HG03457 (cell line): ENCODE data around the gene KIF19.

ENCODE experiments used
- ATAC-seq: cut with Tn5 transposase; IDR thresholded peaks from one replicate; pipeline ENCODE4 v1.9.1; 2021; ENCODE audit warnings: moderate number of reproducible peaks; ENCODE audit not compliant: unreplicated experiment

Gene KIF19

DNA sequence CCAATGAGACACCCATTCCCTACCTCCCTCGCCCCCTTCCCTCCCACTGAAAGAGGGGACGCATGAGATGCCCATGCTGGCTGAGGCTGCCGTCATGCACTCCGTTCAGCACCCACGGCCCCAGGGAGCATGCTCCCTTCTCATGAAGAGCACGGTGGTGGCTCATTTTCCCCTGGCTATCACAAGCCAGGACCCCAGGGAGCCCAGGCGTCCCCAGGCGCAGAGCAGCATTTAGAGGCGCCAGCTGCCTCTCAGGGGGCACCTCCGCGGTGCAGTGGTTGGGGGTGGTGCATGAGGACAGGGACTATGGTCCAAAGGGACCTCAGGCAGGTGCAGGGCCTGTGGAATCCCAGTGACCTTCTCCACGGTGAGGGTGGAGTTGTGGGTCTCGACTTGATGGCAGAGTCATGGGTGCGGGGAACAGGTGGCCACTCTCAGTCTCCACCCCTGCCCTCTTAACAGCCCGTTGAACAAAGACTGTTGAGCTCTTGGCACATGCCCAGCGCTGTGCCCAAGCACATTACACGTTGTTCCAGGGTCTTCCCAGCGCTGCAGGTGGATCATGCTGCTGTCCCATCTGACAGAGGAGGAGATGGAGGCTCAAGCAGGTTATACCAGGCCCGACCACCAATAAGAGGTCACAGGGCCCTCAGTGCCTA is 13.6 kb downstream of the KIF19 start:
- no peak for ATAC-seq

DNA sequence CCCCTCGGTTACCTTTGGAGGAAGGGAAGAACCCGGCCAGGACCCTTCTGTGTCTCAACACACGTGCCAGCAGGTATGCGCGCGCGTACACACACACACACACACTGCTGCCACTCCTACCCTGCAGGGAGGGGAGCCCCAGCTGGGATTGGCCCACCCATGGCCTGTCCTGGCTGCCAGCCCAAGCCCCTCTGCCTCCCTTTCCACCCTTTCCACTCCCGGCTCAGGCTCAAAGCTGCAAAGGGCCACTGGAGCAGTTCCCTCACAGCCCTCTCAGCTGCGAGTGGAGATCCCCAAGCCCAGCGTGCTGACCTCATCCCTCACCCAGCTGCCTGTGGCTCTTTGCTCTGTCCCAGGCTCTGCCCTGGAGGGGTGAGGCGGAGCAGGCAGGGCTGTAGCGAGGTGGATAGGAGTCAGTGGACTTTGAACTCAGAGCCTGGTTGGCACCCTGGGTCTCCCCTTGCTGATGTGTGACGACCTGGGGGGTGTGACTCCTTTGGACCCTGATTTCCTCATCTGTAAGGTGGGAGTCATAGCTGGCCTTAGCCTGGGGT is 14.5 kb downstream of the KIF19 start:
- no peak for ATAC-seq

GRCh38 chr17:74342224-74342623 is 16.2 kb downstream of the KIF19 start:
- ATAC-seq = no peak

DNA sequence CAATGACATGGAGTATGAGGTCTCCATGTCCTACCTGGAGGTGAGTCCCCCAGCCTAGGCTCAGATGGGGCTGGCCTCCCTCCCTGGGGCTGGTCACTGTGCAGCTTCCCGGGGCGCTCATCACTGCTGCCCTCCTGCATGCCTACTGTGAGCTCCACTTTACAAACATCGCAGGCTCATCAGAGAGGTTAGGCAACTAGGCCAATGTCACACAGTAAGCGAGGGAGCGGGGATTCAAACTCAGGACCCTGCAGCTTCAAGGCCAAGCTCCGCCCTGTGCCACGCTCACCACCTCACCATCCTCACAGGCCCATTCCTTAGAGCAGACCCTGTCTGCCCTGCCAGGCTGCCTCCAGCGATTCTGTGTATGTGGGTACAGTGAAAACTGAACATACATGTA is 17.1 kb downstream of the KIF19 start:
- ATAC-seq = no peak

DNA sequence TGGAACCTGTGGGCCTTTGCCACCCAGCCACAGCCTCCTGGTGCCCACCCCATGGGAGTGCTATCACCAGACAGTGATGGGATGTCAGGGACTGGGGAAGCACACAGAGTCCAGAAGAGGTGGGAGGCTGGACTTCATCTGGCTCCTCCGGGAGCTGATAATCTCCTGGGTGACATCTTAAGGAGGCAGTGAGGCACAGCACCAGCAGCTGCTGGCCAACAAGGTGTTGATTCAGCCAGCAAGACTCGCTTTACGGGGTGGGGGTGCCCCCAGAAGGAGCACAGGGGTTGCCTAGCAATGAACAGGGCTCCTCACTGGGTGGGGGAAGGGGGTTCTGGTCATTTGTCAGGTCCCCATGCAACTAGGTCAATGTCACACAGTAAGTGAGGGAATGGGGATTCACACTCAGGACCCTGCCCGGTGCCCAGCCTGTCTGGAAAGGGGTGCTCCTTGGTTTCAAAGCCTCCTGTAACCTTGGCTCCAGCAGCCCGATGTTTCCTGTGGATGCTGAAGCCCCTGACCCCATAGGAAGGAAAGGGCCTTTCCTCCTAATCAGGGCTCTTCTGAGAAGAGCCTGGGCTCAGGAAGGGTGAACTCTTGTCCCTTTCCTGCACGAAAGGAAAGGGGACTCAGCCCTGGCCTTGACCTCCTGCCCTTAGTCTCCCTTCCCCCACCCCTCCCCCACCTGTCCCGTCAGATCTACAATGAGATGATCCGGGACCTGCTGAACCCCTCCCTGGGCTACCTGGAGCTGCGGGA is 17.7 kb downstream of the KIF19 start:
- no peak for ATAC-seq

DNA sequence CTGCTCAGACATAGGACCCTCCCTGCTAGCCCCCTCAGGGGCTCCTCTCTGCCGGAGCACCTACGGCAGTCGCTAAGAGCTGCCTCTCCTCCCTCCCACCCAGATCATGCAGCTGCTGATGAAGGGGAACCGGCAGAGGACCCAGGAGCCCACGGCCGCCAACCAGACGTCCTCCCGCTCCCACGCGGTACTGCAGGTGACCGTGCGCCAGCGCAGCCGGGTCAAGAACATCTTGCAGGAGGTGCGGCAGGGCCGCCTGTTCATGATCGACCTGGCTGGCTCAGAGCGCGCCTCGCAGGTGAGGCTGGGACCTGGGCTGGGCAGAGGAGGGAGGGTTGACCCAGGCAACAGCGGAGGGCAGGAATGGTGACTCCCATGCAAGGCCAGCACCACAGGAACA is 18.6 kb downstream of the KIF19 start:
- no peak for ATAC-seq

- no peak for ATAC-seq
Measured at GRCh38 chr17:74345433-74346241, 19.6 kb downstream of the KIF19 start.

- ATAC-seq = no peak
Measured at GRCh38 chr17:74347646-74348045, 21.6 kb downstream of the KIF19 start.

- no peak for ATAC-seq
Measured at GRCh38 chr17:74349120-74349519, 23.1 kb downstream of the KIF19 start.

DNA sequence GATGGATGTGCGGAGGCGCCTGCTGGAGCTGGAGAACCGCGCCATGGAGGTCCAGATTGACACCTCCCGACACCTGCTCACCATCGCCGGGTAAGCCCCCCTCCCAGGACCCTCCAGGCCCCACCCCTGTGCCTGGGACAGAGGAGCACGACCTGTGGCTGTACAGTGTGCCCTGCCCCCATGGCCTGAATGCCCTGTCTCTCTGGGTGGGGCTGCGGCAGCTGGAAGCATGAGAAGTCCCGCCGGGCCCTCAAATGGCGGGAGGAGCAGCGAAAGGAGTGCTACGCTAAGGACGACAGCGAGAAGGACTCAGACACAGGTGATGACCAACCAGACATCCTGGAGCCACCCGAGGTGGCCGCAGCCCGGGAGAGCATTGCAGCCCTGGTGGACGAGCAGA is 24.5 kb downstream of the KIF19 start:
- no peak for ATAC-seq

DNA sequence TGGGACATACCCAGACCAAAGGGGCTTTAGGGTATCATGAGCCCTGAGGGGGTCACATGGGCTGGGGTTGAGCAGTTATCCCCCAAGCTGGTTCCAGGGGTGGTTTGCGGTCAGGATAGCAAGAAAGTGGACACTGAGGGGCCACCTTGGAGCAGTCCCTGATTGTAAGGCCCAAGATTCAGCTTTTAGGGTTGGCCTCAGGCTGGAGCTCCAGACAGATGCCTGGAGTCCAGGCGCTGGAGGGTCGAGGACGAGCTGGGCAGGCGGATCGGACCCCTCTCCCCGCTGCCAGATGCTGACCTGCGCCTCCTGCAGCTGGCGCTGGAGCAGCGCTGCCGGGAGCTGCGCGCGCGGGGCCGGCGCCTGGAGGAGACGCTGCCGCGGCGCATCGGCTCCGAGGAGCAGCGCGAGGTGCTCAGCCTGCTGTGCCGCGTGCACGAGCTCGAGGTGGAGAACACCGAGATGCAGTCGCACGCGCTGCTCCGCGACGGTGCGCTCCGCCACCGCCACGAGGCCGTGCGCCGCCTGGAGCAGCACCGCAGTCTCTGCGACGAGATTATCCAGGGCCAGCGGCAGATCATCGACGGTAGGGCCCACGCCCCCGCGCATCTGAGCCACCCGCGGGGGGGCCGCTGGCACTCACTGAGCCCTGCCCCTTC is 25.7 kb downstream of the KIF19 start:
- no peak for ATAC-seq

- no peak for ATAC-seq
Measured at GRCh38 chr17:74353446-74354060, 27.5 kb downstream of the KIF19 start.

DNA sequence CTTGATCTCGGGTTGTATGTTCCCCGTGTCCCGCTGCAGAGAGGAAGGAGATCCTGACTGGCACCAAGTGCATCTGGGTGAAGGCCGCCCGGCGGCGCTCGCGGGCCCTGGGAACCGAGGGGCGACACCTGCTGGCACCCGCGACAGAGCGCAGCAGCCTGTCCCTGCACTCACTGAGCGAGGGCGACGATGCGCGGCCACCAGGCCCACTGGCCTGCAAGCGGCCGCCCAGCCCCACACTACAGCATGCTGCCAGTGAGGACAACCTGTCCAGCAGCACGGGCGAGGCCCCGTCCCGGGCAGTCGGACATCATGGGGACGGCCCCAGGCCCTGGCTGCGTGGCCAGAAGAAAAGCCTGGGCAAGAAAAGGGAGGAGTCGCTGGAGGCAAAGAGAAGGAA is 28.1 kb downstream of the KIF19 start:
- ATAC-seq = no peak

DNA sequence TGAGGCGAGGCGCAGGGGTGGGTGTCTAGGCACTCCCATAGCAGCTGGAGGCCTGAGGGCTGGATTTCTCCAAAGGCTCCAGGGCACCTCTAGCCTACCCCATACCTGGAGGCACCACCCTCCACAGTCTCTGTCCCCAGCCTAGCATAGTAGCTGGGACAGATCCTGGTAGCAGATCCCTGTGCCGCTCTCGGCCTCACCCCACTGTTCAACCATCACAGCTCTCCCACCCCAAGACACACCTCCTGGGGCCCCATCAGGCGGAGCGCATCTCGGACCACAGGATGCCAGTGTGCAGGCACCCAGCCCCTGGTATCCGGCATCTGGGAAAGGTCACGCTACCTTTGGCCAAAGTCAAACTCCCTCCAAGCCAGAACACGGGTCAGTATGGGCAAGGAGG is 28.5 kb downstream of the KIF19 start:
- ATAC-seq = no peak

GRCh38 chr17:74355065-74355464 is 29.0 kb downstream of the KIF19 start:
- ATAC-seq = no peak

GRCh38 chr17:74356646-74357465 is 30.8 kb downstream of the KIF19 start:
- no peak for ATAC-seq

DNA sequence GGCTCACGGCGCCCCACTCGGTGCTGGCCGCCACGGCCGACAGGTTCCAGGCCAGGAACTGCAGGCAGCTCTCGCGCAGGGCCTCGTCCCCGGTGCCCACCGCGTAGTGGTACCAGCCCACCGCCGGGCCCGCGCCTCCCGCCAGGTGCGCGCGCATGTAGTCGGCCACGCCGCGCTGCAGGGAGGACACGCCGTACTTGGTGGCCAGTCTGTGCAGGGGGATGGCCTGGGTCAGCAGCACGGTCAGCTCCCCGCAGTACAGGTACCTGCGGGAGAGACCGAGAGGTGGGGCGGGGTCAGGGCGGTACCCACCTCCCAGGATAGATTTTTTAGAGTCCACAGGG is 31.4 kb downstream of the KIF19 start:
- no peak for ATAC-seq

DNA sequence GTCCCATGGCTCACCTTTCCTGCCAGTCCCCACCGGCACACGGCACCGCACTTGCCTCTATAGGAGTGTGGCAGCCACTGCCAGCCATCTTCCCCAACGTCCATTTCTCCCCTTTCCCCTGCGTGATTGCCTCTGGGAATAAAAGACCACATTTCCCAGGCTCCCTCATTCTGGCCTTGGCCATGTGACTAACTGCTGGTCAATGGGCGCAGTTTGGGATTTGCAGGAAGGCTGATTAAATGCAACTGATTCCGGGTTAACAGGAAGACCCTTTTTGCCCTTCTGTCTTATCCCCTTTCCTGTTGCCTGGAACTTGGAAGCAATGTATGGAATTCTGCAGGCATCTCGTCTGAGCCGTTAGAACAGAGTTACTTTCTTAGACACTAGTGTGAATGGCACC is 32.7 kb downstream of the KIF19 start:
- no peak for ATAC-seq

- ATAC-seq = no peak
Measured at GRCh38 chr17:74359916-74360315, 33.9 kb downstream of the KIF19 start.

- no peak for ATAC-seq
Measured at GRCh38 chr17:74360899-74361229, 34.8 kb downstream of the KIF19 start.
